ENCODE measurements around the gene RAI1. TPM values are rescaled to one million over a fixed set of nuclear protein-coding genes. Genes with fewer than 3 reads are reported as not detected.

Gene RAI1
- total RNA-seq, 1 donor from 2014 or later: 39.1 TPM

GRCh38 chr17:17718251-17718650 lies 37.0 kb downstream of the RAI1 start:
- no peak overlapping the region for H3K9ac ChIP-seq (ENCODE audit: low read length)
- H3K4me1 Mint-ChIP-seq (ENCODE audit: low read depth, unreplicated experiment): peaks cover 54% of the 10 kb centered on the region
- H3K27ac Mint-ChIP-seq (ENCODE audit: unreplicated experiment): no peak overlapping the region

GRCh38 chr17:17719199-17719940 lies 38.1 kb downstream of the RAI1 start:
- no peak for TF ChIP-seq EZH2 (IDR thresholded peaks at IDR 0.05; ENCODE audit: insufficient read depth, low read length)
- no peak for TF ChIP-seq CTCF (IDR thresholded peaks at IDR 0.05; ENCODE audit: insufficient read depth, low read depth, low read length)
- Histone ChIP-seq H3K36me3 (ENCODE audit: insufficient read depth, low read length) (no peaks in the 10 kb centered on the region), H3K9ac (ENCODE audit: low read length) (no peak overlapping the region), H3K79me2 (ENCODE audit: insufficient read depth, low read length) (peaks cover 86% of the 10 kb centered on the region), H3K4me1 (ENCODE audit: insufficient read depth, low read length) (peaks cover 22% of the 10 kb centered on the region), H3K27ac (ENCODE audit: low read depth, low read length) (no peak overlapping the region), H4K20me1 (ENCODE audit: insufficient read depth, low read length) (peaks cover 90% of the 10 kb centered on the region), H3K9me3 (ENCODE audit: insufficient read depth, low read depth, low read length) (no peaks in the 10 kb centered on the region), H3K4me3 (ENCODE audit: insufficient read depth, low read depth, low read length) (no peak overlapping the region), H3K4me2 (ENCODE audit: low read length) (no peak overlapping the region), H3K27me3 (ENCODE audit: insufficient read depth, low read length) (no peaks in the 10 kb centered on the region), H2AFZ (ENCODE audit: low read depth, low read length) (no peak overlapping the region)
- DNase-seq (ENCODE audit: low read depth): no peak
- Mint-ChIP-seq H3K9me3 (ENCODE audit: unreplicated experiment) (peaks cover 3% of the 10 kb centered on the region), H3K36me3 (ENCODE audit: low read depth, unreplicated experiment) (peaks cover 4% of the 10 kb centered on the region), H3K27ac (ENCODE audit: unreplicated experiment) (peak overlapping the region; percentile 28), H3K27me3 (ENCODE audit: low read depth, unreplicated experiment) (no peaks in the 10 kb centered on the region), H3K4me3 (ENCODE audit: unreplicated experiment) (peak overlapping the region; percentile 58), H3K4me1 (ENCODE audit: low read depth, unreplicated experiment) (peaks cover 49% of the 10 kb centered on the region)
- FAIRE-seq: no peak

More at GRCh38 chr17:17718251-17718650, 37.0 kb downstream of the RAI1 start:
- Mint-ChIP-seq H3K4me3 (ENCODE audit: unreplicated experiment) (no peak overlapping the region), H3K9me3 (ENCODE audit: unreplicated experiment) (peaks cover 3% of the 10 kb centered on the region), H3K27me3 (ENCODE audit: low read depth, unreplicated experiment) (no peaks in the 10 kb centered on the region), H3K36me3 (ENCODE audit: low read depth, unreplicated experiment) (peaks cover 4% of the 10 kb centered on the region)
- H3K4me3 ChIP-seq (ENCODE audit: insufficient read depth, low read depth, low read length): no peak overlapping the region
- H3K4me1 ChIP-seq (ENCODE audit: insufficient read depth, low read length): peaks cover 28% of the 10 kb centered on the region
- H3K4me2 ChIP-seq (ENCODE audit: low read length): no peak overlapping the region
- H3K36me3 ChIP-seq (ENCODE audit: insufficient read depth, low read length): no peaks in the 10 kb centered on the region
- DNase-seq (ENCODE audit: low read depth): no peak
- peaks cover 95% of the 10 kb centered on the region for H3K79me2 ChIP-seq (ENCODE audit: insufficient read depth, low read length)
- H3K9me3 ChIP-seq (ENCODE audit: insufficient read depth, low read depth, low read length): no peaks in the 10 kb centered on the region
- TF ChIP-seq EZH2 (IDR thresholded peaks at IDR 0.05; ENCODE audit: insufficient read depth, low read length): no peak
- no peak for TF ChIP-seq CTCF (IDR thresholded peaks at IDR 0.05; ENCODE audit: insufficient read depth, low read depth, low read length)
- H3K27ac ChIP-seq (ENCODE audit: low read depth, low read length): no peak overlapping the region
- H4K20me1 ChIP-seq (ENCODE audit: insufficient read depth, low read length): peaks cover 97% of the 10 kb centered on the region
- H3K27me3 ChIP-seq (ENCODE audit: insufficient read depth, low read length): no peaks in the 10 kb centered on the region
- no peak overlapping the region for H2AFZ ChIP-seq (ENCODE audit: low read depth, low read length)
- FAIRE-seq: no peak

GRCh38 chr17:17719966-17720543 lies 38.8 kb downstream of the RAI1 start:
- Mint-ChIP-seq H3K27me3 (ENCODE audit: low read depth, unreplicated experiment) (no peaks in the 10 kb centered on the region), H3K4me3 (ENCODE audit: unreplicated experiment) (no peak overlapping the region), H3K4me1 (ENCODE audit: low read depth, unreplicated experiment) (peaks cover 46% of the 10 kb centered on the region), H3K27ac (ENCODE audit: unreplicated experiment) (no peak overlapping the region), H3K9me3 (ENCODE audit: unreplicated experiment) (peaks cover 3% of the 10 kb centered on the region), H3K36me3 (ENCODE audit: low read depth, unreplicated experiment) (peaks cover 4% of the 10 kb centered on the region)
- Histone ChIP-seq H3K79me2 (ENCODE audit: insufficient read depth, low read length) (peaks cover 80% of the 10 kb centered on the region), H3K4me3 (ENCODE audit: insufficient read depth, low read depth, low read length) (no peak overlapping the region), H3K27ac (ENCODE audit: low read depth, low read length) (no peak overlapping the region), H4K20me1 (ENCODE audit: insufficient read depth, low read length) (peaks cover 83% of the 10 kb centered on the region), H3K27me3 (ENCODE audit: insufficient read depth, low read length) (no peaks in the 10 kb centered on the region), H3K9me3 (ENCODE audit: insufficient read depth, low read depth, low read length) (no peaks in the 10 kb centered on the region), H3K9ac (ENCODE audit: low read length) (no peak overlapping the region), H3K4me1 (ENCODE audit: insufficient read depth, low read length) (peaks cover 25% of the 10 kb centered on the region), H3K36me3 (ENCODE audit: insufficient read depth, low read length) (no peaks in the 10 kb centered on the region), H3K4me2 (ENCODE audit: low read length) (no peak overlapping the region), H2AFZ (ENCODE audit: low read depth, low read length) (no peak overlapping the region)
- no peak for DNase-seq (ENCODE audit: low read depth)
- TF ChIP-seq CTCF (IDR thresholded peaks at IDR 0.05; ENCODE audit: insufficient read depth, low read depth, low read length) (no peak), EZH2 (IDR thresholded peaks at IDR 0.05; ENCODE audit: insufficient read depth, low read length) (no peak)
- FAIRE-seq: no peak
